ENCODE data around the gene SLC39A3.

The SLC39A3 gene

DNA sequence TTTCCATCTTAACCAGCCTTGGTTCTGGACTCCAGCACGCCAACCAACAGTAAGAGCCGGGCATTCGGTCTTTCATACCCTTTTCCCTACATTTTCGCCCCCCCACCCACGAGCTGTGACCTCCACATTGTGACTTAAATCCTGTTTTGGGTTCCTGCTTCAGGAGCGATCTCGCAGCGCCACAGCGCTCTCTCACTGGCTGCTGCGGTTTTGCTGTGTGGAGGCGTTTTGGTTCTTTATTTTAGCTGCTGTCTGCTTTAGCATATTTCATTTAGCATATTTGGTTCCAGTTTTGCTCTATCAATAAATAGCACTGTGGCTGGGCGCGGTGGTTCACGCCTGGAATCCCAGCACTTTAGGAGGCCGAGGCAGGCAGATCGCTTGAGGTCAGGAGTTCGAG lies 19.5 kb upstream of the SLC39A3 start:
- Mint-ChIP-seq H3K4me1 (no peaks in the 10 kb centered on the region), H3K4me3 (no peak overlapping the region), H3K27ac (no peak overlapping the region), H3K27me3 (no peaks in the 10 kb centered on the region), H3K9me3 (no peaks in the 10 kb centered on the region), H3K36me3 (peaks cover 5% of the 10 kb centered on the region)

DNA sequence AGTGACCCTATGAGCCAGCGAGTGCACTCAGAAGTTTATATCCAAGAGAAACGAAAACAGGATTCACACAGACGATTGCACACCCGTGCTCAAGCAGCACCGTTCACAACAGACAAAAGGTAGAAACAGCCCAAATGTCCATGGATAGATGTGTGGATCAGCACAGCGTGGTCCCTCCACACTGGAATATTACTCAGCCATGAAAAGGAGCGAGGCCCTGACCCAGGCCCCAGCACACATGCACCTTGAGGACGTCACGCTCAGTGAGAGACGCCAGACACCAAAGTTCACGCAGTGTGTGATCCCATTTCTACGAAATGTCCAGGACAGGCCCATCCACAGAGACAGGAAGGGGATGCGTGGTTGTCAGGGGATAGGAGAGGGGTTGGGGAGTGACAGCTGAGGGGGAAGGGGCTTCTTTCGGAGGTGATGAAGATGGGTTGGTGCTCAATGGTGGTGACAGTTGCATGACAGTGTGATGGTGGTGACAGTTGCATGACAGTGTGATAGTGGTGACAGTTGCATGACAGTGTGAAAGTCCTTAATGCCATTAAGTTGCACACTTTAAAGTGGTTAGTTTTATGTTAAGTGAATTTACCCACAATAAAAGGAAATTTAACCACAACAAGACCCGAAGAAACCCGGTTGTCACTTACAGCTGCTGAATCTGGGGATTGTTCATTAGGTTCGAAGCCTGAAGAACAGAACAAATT lies 18.9 kb upstream of the SLC39A3 start:
- H3K27ac Mint-ChIP-seq: no peak overlapping the region
- H3K27me3 Mint-ChIP-seq: no peaks in the 10 kb centered on the region
- no peaks in the 10 kb centered on the region for H3K9me3 Mint-ChIP-seq
- no peaks in the 10 kb centered on the region for H3K4me1 Mint-ChIP-seq
- no peak overlapping the region for H3K4me3 Mint-ChIP-seq
- H3K36me3 Mint-ChIP-seq: peaks cover 5% of the 10 kb centered on the region

DNA sequence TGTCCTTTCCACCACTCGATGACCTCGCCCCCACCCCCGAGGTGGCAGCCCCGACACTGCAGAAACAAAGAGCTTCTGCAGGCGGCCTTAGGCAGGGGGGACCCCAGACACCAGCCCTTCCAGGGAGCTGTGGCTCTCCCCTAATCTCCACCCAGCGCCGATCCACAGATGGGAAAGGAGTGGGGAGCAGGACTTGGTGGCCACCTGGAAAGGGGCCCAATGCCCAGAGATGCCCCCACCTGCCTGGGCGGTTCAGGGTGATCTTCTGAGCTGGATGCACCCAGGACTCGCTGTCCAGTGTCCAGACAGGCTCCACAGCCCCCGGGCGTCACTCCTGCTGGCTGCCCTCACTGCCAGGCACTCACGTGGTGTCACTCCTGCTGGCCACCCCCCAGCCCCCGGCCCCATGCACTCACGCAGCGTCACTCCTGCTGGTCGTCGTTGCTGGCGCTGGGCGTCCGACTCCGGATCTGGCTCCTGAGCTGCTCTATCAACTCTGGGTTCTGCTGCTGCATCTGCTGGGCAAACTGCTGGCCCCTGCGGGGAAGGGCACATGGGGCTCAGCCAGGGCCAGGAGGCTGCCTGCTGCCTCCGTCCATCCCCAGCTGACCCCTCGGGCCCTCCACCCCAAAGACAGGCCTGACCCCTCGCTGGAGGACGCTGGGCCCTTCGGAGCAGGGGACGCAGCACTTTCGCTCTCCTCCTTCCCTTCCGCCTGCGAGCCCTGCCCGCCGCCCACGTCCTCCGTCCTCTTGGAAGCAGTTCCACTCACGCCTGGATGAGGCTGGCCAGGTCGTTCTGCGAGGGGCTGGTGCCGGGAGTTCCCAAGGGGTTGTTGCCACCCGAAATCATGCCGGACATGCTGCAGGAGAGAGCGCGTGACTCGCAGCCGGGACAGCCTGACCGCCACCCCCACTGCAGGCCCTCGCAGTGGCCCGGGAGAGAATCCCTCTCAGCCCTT lies 17.4 kb upstream of the SLC39A3 start:
- Mint-ChIP-seq H3K27me3 (no peaks in the 10 kb centered on the region), H3K9me3 (no peaks in the 10 kb centered on the region), H3K36me3 (peaks cover 2% of the 10 kb centered on the region), H3K27ac (no peak overlapping the region), H3K4me1 (no peaks in the 10 kb centered on the region), H3K4me3 (no peak overlapping the region)

DNA sequence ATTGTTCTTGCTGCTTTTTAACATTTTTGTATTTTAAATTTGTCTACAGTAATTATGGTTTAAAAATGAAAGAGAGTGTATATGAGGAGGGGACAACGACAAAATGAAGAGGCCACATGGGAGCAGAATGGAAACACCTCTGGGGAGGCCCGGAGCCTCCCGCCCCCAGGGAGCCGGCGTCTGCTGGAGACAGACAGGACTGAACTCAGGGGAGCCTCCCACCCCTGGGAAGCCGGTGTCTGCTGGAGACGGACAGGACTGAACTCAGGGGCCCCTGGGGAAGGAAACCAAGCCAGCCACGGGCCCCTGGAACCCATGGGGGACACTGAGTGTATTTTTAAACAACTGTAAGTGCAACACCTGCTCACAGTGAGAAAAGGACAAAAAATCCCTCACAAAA lies 16.7 kb upstream of the SLC39A3 start:
- no peaks in the 10 kb centered on the region for H3K4me1 Mint-ChIP-seq
- H3K27me3 Mint-ChIP-seq: no peaks in the 10 kb centered on the region
- H3K4me3 Mint-ChIP-seq: no peak overlapping the region
- H3K27ac Mint-ChIP-seq: no peak overlapping the region
- peaks cover 2% of the 10 kb centered on the region for H3K36me3 Mint-ChIP-seq
- no peaks in the 10 kb centered on the region for H3K9me3 Mint-ChIP-seq

DNA sequence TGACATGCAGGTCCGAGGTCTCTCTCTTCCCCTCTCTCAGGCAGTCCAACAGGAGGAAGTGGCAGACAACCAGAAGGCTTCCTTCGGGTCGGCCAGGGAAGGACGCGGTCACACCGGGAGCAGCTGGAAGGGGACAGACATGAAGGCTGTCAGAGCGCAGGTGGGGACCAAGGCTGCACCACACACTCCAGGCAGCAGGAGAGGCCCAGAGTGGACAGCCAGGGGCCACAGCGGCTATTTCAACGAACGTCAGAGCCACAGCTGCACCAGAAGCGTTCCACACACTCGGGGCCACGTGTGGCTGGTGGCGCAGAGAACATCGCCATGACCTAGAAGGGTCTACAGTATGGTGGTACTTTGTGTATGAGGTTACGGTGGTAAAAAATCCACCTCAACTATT lies 16.0 kb upstream of the SLC39A3 start:
- no peaks in the 10 kb centered on the region for H3K9me3 Mint-ChIP-seq
- H3K4me1 Mint-ChIP-seq: no peaks in the 10 kb centered on the region
- H3K36me3 Mint-ChIP-seq: peaks cover 2% of the 10 kb centered on the region
- no peak overlapping the region for H3K27ac Mint-ChIP-seq
- no peak overlapping the region for H3K4me3 Mint-ChIP-seq
- H3K27me3 Mint-ChIP-seq: no peaks in the 10 kb centered on the region

DNA sequence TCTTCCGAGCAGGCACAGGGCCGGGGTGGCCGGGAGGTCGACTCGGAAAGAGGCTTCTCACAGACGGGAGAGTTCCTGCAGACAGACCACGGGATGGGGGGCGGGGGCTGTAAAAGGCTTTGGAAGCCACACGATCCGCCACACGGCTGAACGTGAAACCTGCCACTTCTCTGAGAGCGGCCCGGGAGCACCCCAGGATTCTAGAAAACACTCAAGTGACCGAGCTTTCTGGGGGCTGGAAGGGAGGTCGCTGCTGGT lies 15.6 kb upstream of the SLC39A3 start:
- Mint-ChIP-seq H3K27ac (no peak overlapping the region), H3K27me3 (no peaks in the 10 kb centered on the region), H3K4me1 (no peaks in the 10 kb centered on the region)

DNA sequence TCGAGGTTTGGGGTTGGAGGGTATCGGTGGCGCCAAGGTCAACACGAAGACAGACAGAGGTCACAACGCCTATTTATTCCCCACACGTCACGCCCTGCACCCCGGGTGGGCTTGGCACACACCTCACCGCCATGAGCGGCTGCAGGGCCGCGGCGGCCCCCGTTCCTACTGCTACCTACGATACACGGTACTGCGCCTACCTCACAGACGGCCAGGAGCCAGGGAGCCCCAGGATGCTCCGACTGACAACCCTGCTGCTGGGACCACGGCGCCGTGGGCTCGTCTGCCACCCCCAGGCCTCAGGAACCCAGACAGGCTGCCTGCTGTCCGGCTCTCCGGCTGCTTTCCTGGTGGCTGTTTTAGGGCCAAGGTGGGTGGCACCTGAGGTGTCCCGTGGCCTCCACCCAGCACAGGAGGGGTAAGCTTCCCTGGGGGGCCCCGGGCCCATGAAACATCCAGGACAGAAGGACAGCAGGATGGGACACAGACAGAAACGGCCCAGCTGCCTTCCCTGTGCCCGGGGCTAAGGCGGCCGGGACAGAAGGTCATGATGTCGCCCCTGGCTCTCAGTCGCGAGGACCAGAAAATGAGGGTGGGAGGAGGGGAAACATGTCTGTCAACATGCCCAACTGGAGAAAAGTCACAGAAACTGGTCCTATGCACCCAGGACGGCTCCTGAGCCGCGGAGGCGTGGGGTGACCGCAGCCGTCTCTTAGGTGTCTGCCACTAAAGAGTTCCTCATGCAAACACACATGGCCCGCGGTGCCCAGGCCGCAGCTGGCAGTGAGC lies 15.0 kb upstream of the SLC39A3 start:
- Mint-ChIP-seq H3K36me3 (peaks cover 2% of the 10 kb centered on the region), H3K4me3 (no peak overlapping the region), H3K9me3 (no peaks in the 10 kb centered on the region), H3K4me1 (no peaks in the 10 kb centered on the region), H3K27me3 (no peaks in the 10 kb centered on the region), H3K27ac (no peak overlapping the region)

More for the DNA sequence above, 15.6 kb upstream of the SLC39A3 start:
- no peaks in the 10 kb centered on the region for H3K9me3 Mint-ChIP-seq
- peaks cover 2% of the 10 kb centered on the region for H3K36me3 Mint-ChIP-seq
- H3K4me3 Mint-ChIP-seq: no peak overlapping the region

DNA sequence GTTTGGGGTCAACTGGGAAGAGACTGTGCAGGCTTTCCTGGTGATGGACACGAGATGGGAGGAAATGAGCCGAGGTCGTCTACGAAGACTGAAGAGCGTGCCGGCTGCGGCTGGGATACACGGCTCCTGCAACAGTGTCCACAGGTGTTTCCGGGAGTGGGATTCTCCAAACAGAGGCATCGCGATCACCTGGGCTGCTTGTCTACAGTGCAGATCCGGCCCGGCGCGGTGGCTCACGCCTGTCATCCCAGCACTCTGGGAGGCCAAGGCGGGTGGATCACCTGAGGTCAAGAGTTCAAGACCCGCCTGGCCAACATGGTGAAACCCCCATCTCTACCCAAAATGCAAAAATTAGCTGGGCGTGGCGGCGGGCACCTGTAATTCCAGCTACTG lies 11.6 kb upstream of the SLC39A3 start:
- no peaks in the 10 kb centered on the region for H3K9me3 Mint-ChIP-seq
- H3K4me1 Mint-ChIP-seq: no peaks in the 10 kb centered on the region
- H3K4me3 Mint-ChIP-seq: no peak overlapping the region
- H3K27me3 Mint-ChIP-seq: no peaks in the 10 kb centered on the region
- peaks cover 2% of the 10 kb centered on the region for H3K36me3 Mint-ChIP-seq
- H3K27ac Mint-ChIP-seq: no peak overlapping the region

DNA sequence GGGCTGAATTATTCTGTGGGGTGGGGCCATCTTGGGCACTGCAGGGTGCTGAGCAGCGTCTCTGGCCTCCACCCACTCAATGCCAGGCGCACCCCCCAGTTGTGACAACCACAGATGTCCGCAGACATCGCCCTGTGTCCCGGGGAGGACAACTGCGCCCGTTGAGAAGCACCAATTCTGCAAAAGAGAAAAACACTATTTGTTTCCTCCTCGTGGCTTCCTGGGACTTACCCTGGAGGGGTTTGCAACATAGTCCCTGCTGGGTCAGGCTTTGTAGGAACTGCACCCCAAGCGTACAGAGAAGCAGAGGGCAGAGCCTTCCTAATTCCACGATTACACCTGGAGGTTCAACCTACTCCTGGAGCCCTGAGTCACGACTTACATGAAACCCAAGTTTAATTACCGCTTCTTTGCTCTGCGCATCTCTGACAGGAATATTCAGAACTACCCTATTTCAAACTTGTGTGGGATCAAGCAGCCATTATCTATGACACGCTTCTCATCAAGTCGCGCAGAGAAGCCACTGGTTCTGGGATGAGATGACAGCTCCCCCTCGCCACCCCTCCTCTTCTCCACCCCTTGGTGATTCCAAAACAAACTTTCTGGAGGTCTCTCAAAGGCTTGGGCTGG lies 11.1 kb upstream of the SLC39A3 start:
- H3K4me1 Mint-ChIP-seq: no peaks in the 10 kb centered on the region
- H3K27me3 Mint-ChIP-seq: no peaks in the 10 kb centered on the region
- no peaks in the 10 kb centered on the region for H3K36me3 Mint-ChIP-seq

DNA sequence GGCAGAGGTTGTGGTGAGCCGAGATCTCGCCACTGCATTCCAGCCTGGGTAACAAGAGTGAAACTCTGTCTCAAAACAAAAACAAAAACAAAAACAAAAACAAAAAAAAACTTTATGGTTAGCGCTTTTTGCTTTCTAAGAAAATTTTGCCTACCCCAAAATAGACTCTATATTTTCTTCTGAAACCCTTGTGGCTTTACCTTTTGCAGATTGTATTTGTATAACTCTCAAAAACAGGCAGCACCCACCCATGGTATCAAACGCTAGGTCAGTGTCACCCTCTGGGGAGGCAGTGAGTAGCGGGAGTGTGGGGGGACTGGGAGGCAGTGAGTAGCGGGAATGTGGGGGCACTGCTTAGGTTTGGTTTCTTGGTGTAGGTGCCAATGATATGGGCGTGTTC lies 7.5 kb upstream of the SLC39A3 start:
- no peak overlapping the region for H3K27ac Mint-ChIP-seq
- peaks cover 2% of the 10 kb centered on the region for H3K27me3 Mint-ChIP-seq
- H3K9me3 Mint-ChIP-seq: no peaks in the 10 kb centered on the region

More for the DNA sequence above, 11.1 kb upstream of the SLC39A3 start:
- H3K27ac Mint-ChIP-seq: no peak overlapping the region
- H3K4me3 Mint-ChIP-seq: no peak overlapping the region
- no peaks in the 10 kb centered on the region for H3K9me3 Mint-ChIP-seq

DNA sequence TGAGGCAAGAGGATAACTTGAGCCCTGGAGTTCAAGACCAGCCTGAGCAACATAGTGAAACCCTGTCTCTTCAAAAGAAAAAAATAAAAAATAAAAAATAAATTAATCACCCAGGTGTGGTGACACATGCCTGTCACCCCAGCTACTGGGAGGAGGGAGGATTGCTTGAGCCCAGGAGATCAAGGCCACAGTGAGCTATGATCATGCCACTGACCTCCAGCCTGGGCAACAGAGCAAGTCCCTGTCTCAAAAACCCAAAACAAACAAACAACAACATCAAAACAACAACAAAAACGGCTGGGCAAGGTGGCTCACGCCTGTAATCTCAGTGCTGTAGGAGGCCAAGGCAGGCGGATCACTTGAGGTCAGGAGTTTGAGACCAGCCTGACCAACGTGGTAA lies 4.3 kb upstream of the SLC39A3 start:
- Mint-ChIP-seq H3K9me3 (no peaks in the 10 kb centered on the region), H3K27me3 (peaks cover 5% of the 10 kb centered on the region), H3K36me3 (no peaks in the 10 kb centered on the region), H3K27ac (no peak overlapping the region), H3K4me1 (peaks cover 8% of the 10 kb centered on the region), H3K4me3 (no peak overlapping the region)

More for the DNA sequence above, 7.5 kb upstream of the SLC39A3 start:
- no peaks in the 10 kb centered on the region for H3K4me1 Mint-ChIP-seq
- H3K36me3 Mint-ChIP-seq: no peaks in the 10 kb centered on the region
- no peak overlapping the region for H3K4me3 Mint-ChIP-seq

DNA sequence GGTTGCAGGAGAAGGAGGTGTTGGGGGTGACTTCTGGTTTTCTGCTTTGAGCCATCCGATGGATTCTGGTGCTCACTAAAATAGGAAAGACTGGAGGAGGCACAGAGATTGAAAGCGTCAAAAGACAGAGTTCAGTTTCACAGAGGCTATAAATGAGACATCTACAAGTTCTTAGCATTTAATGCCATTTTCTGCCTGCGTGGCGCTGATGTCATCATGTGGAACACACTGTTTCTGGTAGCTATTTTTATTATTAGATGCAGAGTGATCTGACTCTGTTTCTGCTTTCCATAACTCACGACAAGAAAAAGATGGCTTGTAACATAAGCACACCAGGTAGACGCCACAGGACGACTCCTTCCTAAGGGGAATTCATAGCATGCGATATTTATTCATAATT lies 3.3 kb upstream of the SLC39A3 start:
- no peak overlapping the region for H3K27ac Mint-ChIP-seq
- H3K4me1 Mint-ChIP-seq: peaks cover 17% of the 10 kb centered on the region
- H3K27me3 Mint-ChIP-seq: peaks cover 5% of the 10 kb centered on the region
- H3K36me3 Mint-ChIP-seq: peaks cover 2% of the 10 kb centered on the region
- no peak overlapping the region for H3K4me3 Mint-ChIP-seq
- no peaks in the 10 kb centered on the region for H3K9me3 Mint-ChIP-seq

DNA sequence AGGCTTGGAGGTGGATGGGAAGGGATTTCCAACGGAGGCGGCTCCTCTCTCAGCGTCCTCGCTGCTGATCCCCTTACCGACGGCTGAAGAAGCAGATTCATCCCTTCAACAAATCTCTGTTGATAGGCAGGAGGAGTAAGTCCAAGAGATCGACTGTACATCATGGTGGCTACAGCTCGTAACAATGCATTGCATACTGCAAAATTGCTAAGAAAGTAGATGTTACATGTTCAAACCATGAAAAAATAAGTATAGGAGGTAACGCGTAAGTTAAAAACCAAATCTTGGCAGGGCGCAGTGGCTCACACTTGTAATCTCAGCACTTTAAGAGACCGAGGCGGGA lies 468 bp upstream of the SLC39A3 start:
- H3K4me3 Mint-ChIP-seq: peak overlapping the region; percentile 93
- no peak overlapping the region for H3K27ac Mint-ChIP-seq
- peaks cover 23% of the 10 kb centered on the region for H3K4me1 Mint-ChIP-seq
- H3K27me3 Mint-ChIP-seq: peaks cover 5% of the 10 kb centered on the region
- peaks cover 11% of the 10 kb centered on the region for H3K36me3 Mint-ChIP-seq
- H3K9me3 Mint-ChIP-seq: no peaks in the 10 kb centered on the region

DNA sequence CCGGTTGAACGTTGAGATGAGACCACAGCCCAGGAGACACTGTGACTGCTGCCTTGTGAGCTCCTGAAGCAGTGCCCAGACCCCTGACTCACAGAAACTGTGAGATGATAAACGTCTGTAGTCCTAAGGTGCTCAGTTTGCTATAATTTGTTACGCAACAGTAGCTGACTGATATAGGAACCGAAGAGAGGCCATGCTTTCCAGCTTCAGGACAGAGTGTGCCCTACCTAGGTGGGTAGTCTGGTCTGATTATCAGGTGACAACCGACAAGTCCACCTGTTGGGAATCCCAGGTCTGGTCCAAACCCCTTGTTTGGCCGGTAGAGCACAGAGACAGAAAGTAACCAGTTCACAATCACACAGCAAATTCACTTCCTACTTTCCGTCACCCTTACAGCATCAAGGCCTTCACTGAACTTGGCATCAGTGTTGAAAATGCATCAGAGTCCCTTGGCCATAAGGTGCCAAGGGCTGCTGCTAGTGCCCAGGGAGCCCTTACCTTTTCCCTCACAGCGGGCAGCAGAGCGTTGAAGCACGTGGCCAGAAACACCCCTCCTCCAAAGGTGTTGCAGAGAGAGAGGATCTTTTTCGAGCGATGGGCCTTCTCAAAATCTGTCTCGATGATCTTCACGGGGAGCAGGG lies 3.1 kb downstream of the SLC39A3 start:
- H3K9me3 Mint-ChIP-seq: no peaks in the 10 kb centered on the region
- H3K27ac Mint-ChIP-seq: no peak overlapping the region
- peaks cover 28% of the 10 kb centered on the region for H3K4me1 Mint-ChIP-seq
- peaks cover 16% of the 10 kb centered on the region for H3K36me3 Mint-ChIP-seq
- no peaks in the 10 kb centered on the region for H3K27me3 Mint-ChIP-seq
- no peak overlapping the region for H3K4me3 Mint-ChIP-seq

DNA sequence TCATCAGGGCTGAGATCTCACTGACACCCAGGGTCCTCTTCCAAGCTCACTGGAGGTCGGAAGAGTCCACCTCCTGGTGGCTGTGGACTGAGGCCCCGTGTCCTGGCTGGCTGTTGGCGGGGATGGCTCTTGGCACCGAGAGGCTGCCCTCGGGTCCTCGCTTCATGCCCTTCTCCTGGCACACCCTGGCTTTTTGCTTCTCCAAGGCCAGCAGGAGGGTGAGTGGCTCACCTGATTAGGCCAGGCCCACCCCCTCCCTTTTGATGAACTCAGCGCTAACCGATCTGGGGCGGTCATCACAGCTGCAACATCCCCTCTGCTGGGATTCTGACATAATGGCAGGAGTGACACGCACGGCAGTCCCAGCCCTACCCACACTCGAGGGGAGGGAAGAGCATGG lies 4.4 kb downstream of the SLC39A3 start:
- Mint-ChIP-seq H3K9me3 (no peaks in the 10 kb centered on the region), H3K4me3 (no peak overlapping the region), H3K36me3 (peaks cover 16% of the 10 kb centered on the region), H3K27ac (no peak overlapping the region), H3K27me3 (no peaks in the 10 kb centered on the region), H3K4me1 (peaks cover 27% of the 10 kb centered on the region)

All from activated naive CD4-positive, alpha-beta T cell treated with anti-CD3 and anti-CD28 coated beads, Interleukin-2, amount 50 U/mL, for 24 hours (primary cell).